Body of pancreas (tissue), 4 donors: ENCODE measurements around the gene SEMA5B.

Experiments
- CTCF ChIP-seq, 7 experiments: fragments of 450-650 bp in 4 of 7; fragments of 200-600 bp in 3 of 7; sonication (generic) in 3 of 7; IDR thresholded peaks; one replicate each; pipeline ENCODE4 v1.5.1; 2016 to 2019; ENCODE audit warnings: antibody characterized with exemption in 7 of 7
- POLR2A ChIP-seq, 3 donors: fragments of 450-650 bp; IDR thresholded peaks; one replicate each; pipeline ENCODE4 v1.6.1; 2016; ENCODE audit warnings: antibody characterized with exemption in 3 of 3, mild to moderate bottlenecking in 2 of 3

- TF ChIP-seq CTCF (IDR thresholded peaks at IDR 0.05) = no peak
- TF ChIP-seq POLR2A (IDR thresholded peaks at IDR 0.05) = no peak
Observed at GRCh38 chr3:123019161-123019560, 8.4 kb downstream of the SEMA5B start.
